IMR-90 (cell line): ENCODE measurements around the gene CDK15. TPM values are rescaled to one million over a fixed set of nuclear protein-coding genes. Genes with fewer than 3 reads are reported as not detected.

Experiments used
- ATAC-seq: fragments of 200-7000 bp; cut with Tn5 transposase; 2 replicates; pipeline ENCODE4 v1.9.1; 2020; ENCODE audit warnings: low read depth, mild to moderate bottlenecking, moderate library complexity
- BruUV-seq: library from RNA; stranded (reverse); fragments of 400-500 nt; replicated peaks from 2 replicates; lab custom pipeline; 2021; lab: Mats Ljungman, UMichigan
- CTCF ChIA-PET: fragments of 300-600 bp; formaldehyde crosslinking; extraction: SDS; loops from one replicate; lab custom pipeline; 2021; ENCODE audit warnings: antibody characterized with exemption; lab: Yijun Ruan, JAX
- POLR2A ChIA-PET: fragments of 300-600 bp; sonication (Branson Sonifier 250); formaldehyde crosslinking; loops from one replicate; lab custom pipeline; 2022; ENCODE audit warnings: antibody characterized with exemption; ENCODE audit not compliant: unreplicated experiment; lab: Charles Lee
- DNase-seq: peaks from one replicate; pipeline ENCODE4 v3.0.0; 2013
- H2AFZ ChIP-seq: replicated peaks from 2 replicates; pipeline ENCODE3; 2013; ENCODE audit warnings: low read length, mild to moderate bottlenecking; ENCODE audit not compliant: poor library complexity
- H2AK5ac ChIP-seq: 2 replicates; pipeline ENCODE4 v1.6.1; 2013; ENCODE audit warnings: low read depth, low read length, inconsistent platforms
- H2AK9ac ChIP-seq: replicated peaks from 2 replicates; pipeline ENCODE3; 2013; ENCODE audit warnings: mild to moderate bottlenecking, low read depth, low read length, moderate library complexity; ENCODE audit not compliant: poor library complexity
- H2BK120ac ChIP-seq: 2 replicates; pipeline ENCODE4 v1.6.1; 2013; ENCODE audit warnings: low read depth, low read length, inconsistent platforms
- H2BK15ac ChIP-seq: 3 replicates; pipeline ENCODE4 v1.6.1; 2013; ENCODE audit warnings: low read depth, low read length, inconsistent platforms
- H2BK20ac ChIP-seq: 2 replicates; pipeline ENCODE4 v1.6.1; 2013; ENCODE audit warnings: low read depth, mild to moderate bottlenecking, inconsistent platforms, low read length, moderate library complexity
- H2BK5ac ChIP-seq: 2 replicates; pipeline ENCODE4 v1.6.1; 2013; ENCODE audit warnings: mild to moderate bottlenecking, low read depth, low read length, inconsistent platforms; ENCODE audit not compliant: poor library complexity, severe bottlenecking
- H3K14ac ChIP-seq: replicated peaks from 2 replicates; pipeline ENCODE4 v1.6.1; 2013; ENCODE audit warnings: low read depth, low read length, inconsistent platforms
- H3K18ac ChIP-seq: 2 replicates; pipeline ENCODE4 v1.6.1; 2013; ENCODE audit warnings: low read depth, low read length, control low read depth
- H3K23ac ChIP-seq: 2 replicates; pipeline ENCODE4 v1.6.1; 2013; ENCODE audit warnings: low read depth, low read length, inconsistent platforms
- H3K27ac ChIP-seq: 2 replicates; pipeline ENCODE4 v1.5.1; 2013; ENCODE audit warnings: mild to moderate bottlenecking, control low read depth, low read length; ENCODE audit not compliant: insufficient read depth
- H3K27me3 ChIP-seq: 2 replicates; pipeline ENCODE4 v1.6.1; 2013; ENCODE audit warnings: low read length; ENCODE audit not compliant: control insufficient read depth, insufficient read depth
- H3K36me3 ChIP-seq: 2 replicates; pipeline ENCODE4 v1.6.1; 2013; ENCODE audit warnings: low read length, mixed read lengths; ENCODE audit not compliant: control insufficient read depth, insufficient read depth
- H3K4ac ChIP-seq: 2 replicates; pipeline ENCODE4 v1.6.1; 2013; ENCODE audit warnings: low read depth, low read length, inconsistent platforms
- H3K4me1 ChIP-seq: 2 replicates; pipeline ENCODE4 v1.6.1; 2013; ENCODE audit warnings: low read length, mixed read lengths; ENCODE audit not compliant: control insufficient read depth, insufficient read depth
- H3K4me2 ChIP-seq: 2 replicates; pipeline ENCODE4 v1.6.1; 2013; ENCODE audit warnings: low read depth, mild to moderate bottlenecking, control low read depth, low read length, moderate library complexity
- H3K4me3 ChIP-seq: 2 replicates; pipeline ENCODE4 v1.5.1; 2013; ENCODE audit warnings: low read depth, mild to moderate bottlenecking, control low read depth, low read length, moderate library complexity; ENCODE audit not compliant: insufficient read depth
- H3K56ac ChIP-seq: 2 replicates; pipeline ENCODE4 v1.6.1; 2013; ENCODE audit warnings: low read length, inconsistent platforms; ENCODE audit not compliant: insufficient read depth; ENCODE audit errors: extremely low read depth
- H3K79me1 ChIP-seq, 2 experiments: 2 replicates each; pipeline ENCODE4 v1.6.1; 2013; ENCODE audit warnings: low read length in 2 of 2, inconsistent platforms in 1 of 2, low read depth in 1 of 2
- H3K9ac ChIP-seq: 2 replicates; pipeline ENCODE4 v1.6.1; 2013; ENCODE audit warnings: low read depth, low read length, control low read depth
- H3K9me1 ChIP-seq: 2 replicates; pipeline ENCODE4 v1.6.1; 2013; ENCODE audit warnings: low read length, inconsistent platforms; ENCODE audit not compliant: insufficient read depth
- H3K9me3 ChIP-seq: 2 replicates; pipeline ENCODE4 v1.6.1; 2013; ENCODE audit warnings: low read length; ENCODE audit not compliant: control insufficient read depth, insufficient read depth
- H4K20me1 ChIP-seq: 2 replicates; pipeline ENCODE4 v1.6.1; 2013; ENCODE audit warnings: low read length, inconsistent platforms; ENCODE audit not compliant: insufficient read depth
- H4K5ac ChIP-seq: 2 replicates; pipeline ENCODE4 v1.6.1; 2013; ENCODE audit warnings: mild to moderate bottlenecking, low read depth, low read length, control low read depth
- H4K8ac ChIP-seq, 2 experiments: 2 replicates each; pipeline ENCODE4 v1.6.1; 2013; ENCODE audit warnings: low read depth in 2 of 2, low read length in 2 of 2, control low read depth in 1 of 2, inconsistent platforms in 1 of 2
- H4K91ac ChIP-seq: 2 replicates; pipeline ENCODE4 v1.6.1; 2013; ENCODE audit warnings: low read depth, low read length, inconsistent platforms; ENCODE audit not compliant: insufficient read depth
- CEBPB ChIP-seq: IDR thresholded peaks from 2 replicates; pipeline ENCODE4 v1.6.1; 2012; ENCODE audit warnings: low read depth, low read length, improper control_type of control experiment
- FOS ChIP-seq: fragments of 150-350 bp; IDR thresholded peaks from 2 replicates; pipeline ENCODE4 v1.6.1; 2016; ENCODE audit warnings: low read depth, low read length
- MAFK ChIP-seq: IDR thresholded peaks from 2 replicates; pipeline ENCODE4 v1.6.1; 2012; ENCODE audit warnings: low read depth, low read length, improper control_type of control experiment
- MAZ ChIP-seq: IDR thresholded peaks from 2 replicates; pipeline ENCODE4 v1.6.1; 2012; ENCODE audit warnings: low read depth, mild to moderate bottlenecking, low read length, improper control_type of control experiment, moderate library complexity, borderline replicate concordance
- RFX5 ChIP-seq: IDR thresholded peaks from 2 replicates; pipeline ENCODE4 v1.8.0; 2012; ENCODE audit warnings: low read depth, mild to moderate bottlenecking, low read length, moderate library complexity
- SMC3 ChIP-seq: fragments of 150-350 bp; IDR thresholded peaks from 2 replicates; pipeline ENCODE4 v1.6.1; 2016; ENCODE audit warnings: low read depth, mild to moderate bottlenecking, antibody characterized with exemption, low read length, moderate library complexity
- WGBS, 2 experiments: methylation state at CpG; one replicate each; pipeline versions ENCODE4 v1.1.5 to v1.1.7; 2013; ENCODE audit warnings: missing lambda C conversion rate in 2 of 2; ENCODE audit not compliant: insufficient read length in 1 of 2; ENCODE audit errors: extremely low coverage in 2 of 2; 5-methylcytosine and 5-hydroxymethylcytosine counted together
- dilution Hi-C: fragments of 300-500 bp; cut with HindIII; formaldehyde crosslinking; loops from one replicate; pipeline ENCODE4 v1.14.3; 2018; ENCODE audit warnings: low sequenced_read_pairs; ENCODE audit not compliant: unreplicated experiment
- in situ Hi-C: fragments of 300-500 bp; cut with MboI; formaldehyde crosslinking; loops from 3 replicates; pipeline ENCODE4 v1.14.3; 2019; ENCODE audit warnings: low sequenced_read_pairs, inconsistent platforms, mixed read lengths
- intact Hi-C: fragments of 100-400 bp; cut with micrococcal nuclease; formaldehyde crosslinking; loops from 2 replicates; pipeline ENCODE4 v1.10.0; 2022
- polyA plus RNA-seq, 3 experiments: library from polyadenylated mRNA; depleted of rRNA; stranded (reverse); fragments of >200 nt; gene quantifications; 2 replicates each; pipeline ENCODE4 v1.2.3, GENCODE V29; 2012; ENCODE audit warnings: low replicate concordance in 1 of 3
- total RNA-seq: library from RNA; depleted of rRNA; stranded (reverse); fragments of >200 nt; gene quantifications from 2 replicates; pipeline ENCODE4 v1.2.3, GENCODE V29; 2012
- TF ChIP-seq, protein P1 (sequence below): fragments of 150-350 bp; IDR thresholded peaks from 2 replicates; pipeline ENCODE4 v1.6.1; 2016; ENCODE audit warnings: low read depth, mild to moderate bottlenecking, low read length, moderate library complexity, borderline replicate concordance
- TF ChIP-seq, protein P2 (sequence below): fragments of 150-350 bp; IDR thresholded peaks from 2 replicates; pipeline ENCODE4 v1.6.1; 2017; ENCODE audit warnings: mild to moderate bottlenecking, antibody characterized with exemption, low read length, low read depth

CDK15 gene
- total and polyA plus RNA-seq, 2 of the 4 experiments (the other 2 are of a cell fraction) = 16.1 to 33.0 TPM

- Histone ChIP-seq H3K18ac (no peak overlapping the region), H3K27me3 (no peaks in the 10 kb centered on the region), H2BK5ac (no peak overlapping the region), H3K79me1 (no peaks in the 10 kb centered on the region), H4K20me1 (no peaks in the 10 kb centered on the region), H3K4ac (no peak overlapping the region), H3K4me1 (peaks cover 15% of the 10 kb centered on the region), H3K56ac (no peak overlapping the region), H3K14ac (no peak overlapping the region), H3K9ac (no peak overlapping the region), H2AK5ac (no peak overlapping the region), H3K9me1 (0 out of 2 replicates have a peak, but pooled peaks cover 9% of the 10 kb centered on the region), H2BK120ac (no peak overlapping the region), H2AFZ (no peak overlapping the region), H4K91ac (no peak overlapping the region), H2BK20ac (no peak overlapping the region), H2AK9ac (peak overlapping the region; percentile 76), H4K5ac (no peak overlapping the region), H3K9me3 (peaks cover 2% of the 10 kb centered on the region; the same call in 1 of the 2 replicates), H4K8ac (no peak overlapping the region), H3K4me3 (no peak overlapping the region), H3K4me2 (no peak overlapping the region), H3K23ac (no peak overlapping the region), H2BK15ac (no peak overlapping the region), H3K27ac (no peak overlapping the region), H3K36me3 (no peaks in the 10 kb centered on the region)
- in situ Hi-C loops = no loop called here
- dilution Hi-C loops = no loop called here
- DNase-seq (no peak), ATAC-seq (no peak)
- no TSS peak for BruUV-seq
- intact Hi-C loops = no loop called here
- POLR2A ChIA-PET = no interaction called here
- TF ChIP-seq, protein P1, sequence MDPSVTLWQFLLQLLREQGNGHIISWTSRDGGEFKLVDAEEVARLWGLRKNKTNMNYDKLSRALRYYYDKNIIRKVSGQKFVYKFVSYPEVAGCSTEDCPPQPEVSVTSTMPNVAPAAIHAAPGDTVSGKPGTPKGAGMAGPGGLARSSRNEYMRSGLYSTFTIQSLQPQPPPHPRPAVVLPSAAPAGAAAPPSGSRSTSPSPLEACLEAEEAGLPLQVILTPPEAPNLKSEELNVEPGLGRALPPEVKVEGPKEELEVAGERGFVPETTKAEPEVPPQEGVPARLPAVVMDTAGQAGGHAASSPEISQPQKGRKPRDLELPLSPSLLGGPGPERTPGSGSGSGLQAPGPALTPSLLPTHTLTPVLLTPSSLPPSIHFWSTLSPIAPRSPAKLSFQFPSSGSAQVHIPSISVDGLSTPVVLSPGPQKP = no peak
- TF ChIP-seq FOS (no peak), CEBPB (no peak), RFX5 (no peak), SMC3 (no peak), MAZ (no peak), MAFK (no peak)
- TF ChIP-seq, protein P2, sequence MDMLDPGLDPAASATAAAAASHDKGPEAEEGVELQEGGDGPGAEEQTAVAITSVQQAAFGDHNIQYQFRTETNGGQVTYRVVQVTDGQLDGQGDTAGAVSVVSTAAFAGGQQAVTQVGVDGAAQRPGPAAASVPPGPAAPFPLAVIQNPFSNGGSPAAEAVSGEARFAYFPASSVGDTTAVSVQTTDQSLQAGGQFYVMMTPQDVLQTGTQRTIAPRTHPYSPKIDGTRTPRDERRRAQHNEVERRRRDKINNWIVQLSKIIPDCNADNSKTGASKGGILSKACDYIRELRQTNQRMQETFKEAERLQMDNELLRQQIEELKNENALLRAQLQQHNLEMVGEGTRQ = no peak
- CTCF ChIA-PET = interaction anchor here (0.5 kb wide), 1 partner anchor 705 kb away, joined by 3 read pairs; no protein-coding TSS in a partner anchor
- WGBS, 2 experiments = 94% methylated on average over 2 of the region's 4 CpGs; no CpG with 5 or more reads in 1 of the 2 experiments
Observed at GRCh38 chr2:201936817-201937216, 130.5 kb downstream of the CDK15 start.
